SU-DHL-6 (cell line): Measurements from ENCODE around the gene RBMS2.
A peak's percentile ranks its signal among the peaks of the same experiment; 100 is the strongest.

Experiments used
- H2AFZ ChIP-seq: fragments of 200-600 bp; sonication (generic); 2 replicates; pipeline ENCODE4 v1.6.1; 2014; ENCODE audit warnings: low read depth, mild to moderate bottlenecking, moderate library complexity, mixed read lengths, antibody characterized with exemption, low read length; ENCODE audit not compliant: severe bottlenecking
- H3F3A ChIP-seq: fragments of 200-600 bp; shearing (Covaris generic); 2 replicates; pipeline ENCODE4 v1.6.0; 2016; ENCODE audit warnings: antibody characterized with exemption, mild to moderate bottlenecking; ENCODE audit not compliant: insufficient read depth
- H3K27ac ChIP-seq: fragments of 200-600 bp; sonication (generic); 2 replicates; pipeline ENCODE4 v1.5.1; 2016; ENCODE audit warnings: low read depth, mild to moderate bottlenecking, low read length, moderate library complexity, mixed read lengths
- H3K27me3 ChIP-seq: fragments of 200-600 bp; sonication (generic), shearing (Covaris generic); 2 replicates; pipeline ENCODE4 v1.6.0; 2014; ENCODE audit warnings: mild to moderate bottlenecking, low read length
- H3K36me3 ChIP-seq: fragments of 200-600 bp; sonication (generic); 2 replicates; pipeline ENCODE4 v1.6.1; 2014; ENCODE audit warnings: mild to moderate bottlenecking, low read length, mixed read lengths
- H3K4me2 ChIP-seq: fragments of 300-600, 200-600 bp; shearing (Covaris generic), sonication (generic); 2 replicates; pipeline ENCODE4 v1.6.0; 2014; ENCODE audit warnings: low read length, low read depth, mild to moderate bottlenecking; ENCODE audit not compliant: poor library complexity, severe bottlenecking
- H3K4me3 ChIP-seq: fragments of 200-600 bp; sonication (generic); 2 replicates; pipeline ENCODE4 v1.5.1; 2014; ENCODE audit warnings: antibody characterized with exemption, low read length, mild to moderate bottlenecking, mixed read lengths; ENCODE audit not compliant: insufficient read depth, poor library complexity, severe bottlenecking
- H3K79me2 ChIP-seq: fragments of 200-600 bp; sonication (generic); 2 replicates; pipeline ENCODE4 v1.6.1; 2014; ENCODE audit warnings: mild to moderate bottlenecking, low read length, moderate library complexity; ENCODE audit not compliant: insufficient read depth
- H3K9ac ChIP-seq: fragments of 200-600 bp; sonication (generic); 2 replicates; pipeline ENCODE4 v1.7.0; 2014; ENCODE audit warnings: mild to moderate bottlenecking, low read length
- H3K9me2 ChIP-seq: fragments of 200-600 bp; sonication (generic); replicated peaks from 2 replicates; pipeline ENCODE4 v1.6.1; 2014; ENCODE audit warnings: low read length; ENCODE audit not compliant: insufficient read depth
- H3K9me3 ChIP-seq: fragments of 200-600 bp; sonication (generic); 2 replicates; pipeline ENCODE4 v1.6.1; 2014; ENCODE audit warnings: low read length, mixed read lengths; ENCODE audit not compliant: insufficient read depth
- H4K20me1 ChIP-seq: fragments of 200-600 bp; sonication (generic); 2 replicates; pipeline ENCODE4 v1.6.1; 2014; ENCODE audit warnings: low read depth, mild to moderate bottlenecking, antibody characterized with exemption, low read length, moderate library complexity, mixed read lengths
- EZH2phosphoT487 ChIP-seq: fragments of 200-600 bp; sonication (generic), shearing (Covaris generic); conservative IDR thresholded peaks from 2 replicates; pipeline ENCODE4 v1.6.1; 2018; ENCODE audit warnings: mild to moderate bottlenecking, antibody characterized with exemption, low read length, moderate library complexity, mixed read lengths
- TF ChIP-seq, protein P1 (sequence below): fragments of 200-600 bp; sonication (generic); IDR thresholded peaks from one replicate; pipeline ENCODE4 v1.5.1; 2017; ENCODE audit warnings: antibody characterized with exemption, mild to moderate bottlenecking, low read length, moderate library complexity; ENCODE audit not compliant: insufficient read depth, poor library complexity, severe bottlenecking

Gene RBMS2

DNA sequence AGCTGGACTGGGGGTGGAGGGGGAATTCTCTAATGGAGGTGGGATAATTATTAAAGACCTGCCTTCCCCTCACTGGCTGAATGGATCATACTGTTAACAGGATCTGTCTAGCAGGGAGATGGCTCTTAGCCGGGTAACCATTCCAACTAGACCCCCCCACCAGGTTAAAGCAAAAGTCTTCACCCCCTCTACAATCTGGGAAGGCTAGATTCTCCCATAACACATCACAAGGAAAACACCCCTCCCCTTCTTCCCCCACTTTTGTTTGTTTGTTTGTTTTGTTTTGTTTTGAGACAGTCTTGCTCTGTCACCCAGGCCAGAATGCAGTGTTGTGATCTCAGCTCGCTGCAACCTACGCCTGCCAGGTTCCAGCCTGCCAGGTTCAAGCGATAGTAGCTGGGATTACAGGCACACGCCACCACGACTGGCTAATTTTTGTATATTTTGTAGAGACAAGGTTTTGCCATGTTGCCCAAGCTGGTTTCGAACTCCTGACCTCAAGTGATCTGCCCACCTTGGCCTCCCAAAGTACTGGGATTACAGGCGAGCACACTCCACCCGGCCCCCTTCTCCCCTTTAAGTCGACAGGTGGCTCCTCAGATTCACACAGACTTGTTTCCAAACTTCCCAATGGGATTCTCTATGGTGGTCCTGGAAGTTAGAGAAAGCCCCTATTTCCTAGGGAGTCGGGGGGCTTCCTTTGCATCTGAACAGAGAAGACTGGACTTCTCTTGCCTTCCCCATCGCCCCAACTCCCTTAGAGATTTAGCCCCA is 112.0 kb downstream of the RBMS2 start:
- Histone ChIP-seq H3K27me3 (no peaks in the 10 kb centered on the region), H4K20me1 (no peaks in the 10 kb centered on the region), H3K4me2 (peak overlapping the region; percentile 76), H3K9ac (peak overlapping the region; percentile 59; the same call in 1 of the 2 replicates), H2AFZ (no peak overlapping the region), H3K36me3 (peaks cover 13% of the 10 kb centered on the region), H3K79me2 (peaks cover 26% of the 10 kb centered on the region), H3K4me3 (peak overlapping the region; percentile 60), H3F3A (peaks cover 26% of the 10 kb centered on the region), H3K9me3 (no peaks in the 10 kb centered on the region), H3K9me2 (no peaks in the 10 kb centered on the region), H3K27ac (no peak overlapping the region)
- TF ChIP-seq, protein P1, sequence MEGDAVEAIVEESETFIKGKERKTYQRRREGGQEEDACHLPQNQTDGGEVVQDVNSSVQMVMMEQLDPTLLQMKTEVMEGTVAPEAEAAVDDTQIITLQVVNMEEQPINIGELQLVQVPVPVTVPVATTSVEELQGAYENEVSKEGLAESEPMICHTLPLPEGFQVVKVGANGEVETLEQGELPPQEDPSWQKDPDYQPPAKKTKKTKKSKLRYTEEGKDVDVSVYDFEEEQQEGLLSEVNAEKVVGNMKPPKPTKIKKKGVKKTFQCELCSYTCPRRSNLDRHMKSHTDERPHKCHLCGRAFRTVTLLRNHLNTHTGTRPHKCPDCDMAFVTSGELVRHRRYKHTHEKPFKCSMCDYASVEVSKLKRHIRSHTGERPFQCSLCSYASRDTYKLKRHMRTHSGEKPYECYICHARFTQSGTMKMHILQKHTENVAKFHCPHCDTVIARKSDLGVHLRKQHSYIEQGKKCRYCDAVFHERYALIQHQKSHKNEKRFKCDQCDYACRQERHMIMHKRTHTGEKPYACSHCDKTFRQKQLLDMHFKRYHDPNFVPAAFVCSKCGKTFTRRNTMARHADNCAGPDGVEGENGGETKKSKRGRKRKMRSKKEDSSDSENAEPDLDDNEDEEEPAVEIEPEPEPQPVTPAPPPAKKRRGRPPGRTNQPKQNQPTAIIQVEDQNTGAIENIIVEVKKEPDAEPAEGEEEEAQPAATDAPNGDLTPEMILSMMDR: no peak
- TF ChIP-seq EZH2phosphoT487: no peak

DNA sequence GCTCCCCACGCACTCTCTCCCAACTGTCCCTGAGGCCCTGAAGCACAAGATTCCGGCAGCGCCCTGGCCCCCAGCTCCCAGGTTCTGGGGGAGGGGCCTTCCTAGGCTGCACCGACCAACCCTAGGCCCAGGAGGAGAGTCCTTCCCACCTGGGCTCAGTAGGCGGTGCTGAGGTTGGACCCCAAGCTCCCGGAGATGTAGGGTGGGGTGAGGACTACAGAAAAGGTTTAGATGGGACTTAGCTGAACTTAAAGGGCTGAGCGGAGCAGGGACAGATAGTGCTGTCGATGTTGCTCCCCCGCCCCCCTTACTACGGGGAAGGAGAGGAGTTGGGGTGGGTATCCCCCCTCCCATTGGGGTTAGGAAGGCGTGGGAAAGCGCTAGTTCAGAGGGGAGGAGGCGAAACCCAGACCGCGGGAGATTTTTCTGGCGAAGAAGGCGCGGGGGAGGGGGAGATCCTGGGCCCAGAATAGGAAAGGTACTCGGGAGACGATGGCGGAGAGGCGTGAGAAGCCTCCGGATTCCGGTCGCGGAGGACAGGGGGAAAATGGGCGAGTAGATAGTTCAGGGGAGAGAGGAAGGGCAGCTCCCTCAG is 112.7 kb downstream of the RBMS2 start:
- no peaks in the 10 kb centered on the region for H3K9me2 ChIP-seq
- no peak for TF ChIP-seq EZH2phosphoT487
- TF ChIP-seq, protein P1: no peak
- H4K20me1 ChIP-seq: no peaks in the 10 kb centered on the region
- no peaks in the 10 kb centered on the region for H3K27me3 ChIP-seq
- H3K9ac ChIP-seq: peak overlapping the region; percentile 59
- H3K79me2 ChIP-seq: peaks cover 19% of the 10 kb centered on the region
- peak overlapping the region; percentile 60 for H3K4me3 ChIP-seq
- H3K36me3 ChIP-seq: peaks cover 14% of the 10 kb centered on the region
- H3K9me3 ChIP-seq: no peaks in the 10 kb centered on the region
- peak overlapping the region; percentile 76 for H3K4me2 ChIP-seq
- H2AFZ ChIP-seq: no peak overlapping the region
- H3K27ac ChIP-seq: no peak overlapping the region
- H3F3A ChIP-seq: peaks cover 32% of the 10 kb centered on the region

DNA sequence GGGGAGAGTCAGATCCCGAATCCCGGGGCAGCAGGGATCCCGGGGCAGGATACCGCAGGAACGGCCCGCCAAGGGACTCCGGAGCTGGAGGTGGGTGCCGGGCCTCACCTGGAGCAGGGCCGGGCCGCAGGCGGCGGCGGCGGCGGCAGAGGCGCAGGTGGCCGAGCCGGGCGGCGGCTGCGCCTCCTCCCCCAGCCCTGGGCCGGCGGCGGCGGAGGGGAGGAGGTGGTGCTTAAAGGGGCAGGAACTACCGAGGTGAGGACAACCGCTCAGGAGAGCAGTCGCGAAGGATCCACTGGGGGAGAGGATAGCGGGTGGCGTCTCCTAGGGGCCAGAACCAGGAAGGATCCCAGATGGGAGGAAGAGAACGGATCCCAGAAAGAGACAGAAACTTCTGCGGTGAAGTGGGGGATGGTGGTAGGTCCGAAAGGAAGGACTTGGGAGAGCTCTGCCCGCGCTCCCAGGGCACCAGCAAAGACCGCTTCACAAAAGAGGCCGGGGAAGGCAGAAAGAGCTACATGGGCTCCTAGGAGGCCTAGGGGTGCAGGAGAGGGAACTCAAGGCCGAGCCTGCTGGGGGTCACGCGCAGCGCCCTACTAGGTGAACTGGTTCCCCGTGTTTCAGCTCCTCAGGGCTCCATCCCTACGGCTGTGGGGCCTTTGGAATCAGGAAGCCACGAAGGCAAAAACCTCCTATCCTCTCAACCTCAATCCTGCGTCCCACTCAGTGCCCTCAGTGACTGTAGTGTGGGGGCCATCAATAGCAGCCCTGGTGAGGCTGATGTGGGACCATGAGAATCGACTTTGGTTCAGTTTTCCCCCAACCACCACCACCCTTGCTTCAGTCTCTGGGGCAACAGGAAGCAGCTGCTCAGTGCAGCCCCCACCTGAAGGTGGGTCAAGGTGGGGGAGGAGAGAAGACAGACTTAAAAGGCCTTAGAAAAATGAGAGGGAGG is 113.5 kb downstream of the RBMS2 start:
- no peak for TF ChIP-seq EZH2phosphoT487
- TF ChIP-seq, protein P1: no peak

More for the DNA sequence above, 113.5 kb downstream of the RBMS2 start:
- H3K9me2 ChIP-seq: no peaks in the 10 kb centered on the region
- no peaks in the 10 kb centered on the region for H3K9me3 ChIP-seq
- peak overlapping the region; percentile 84 for H3K27ac ChIP-seq
- no peaks in the 10 kb centered on the region for H3K27me3 ChIP-seq
- no peaks in the 10 kb centered on the region for H4K20me1 ChIP-seq
- H3K4me2 ChIP-seq: peak overlapping the region; percentile 76
- peak overlapping the region; percentile 59 for H3K9ac ChIP-seq
- H2AFZ ChIP-seq: peak overlapping the region; percentile 39
- peak overlapping the region; percentile 60 for H3K4me3 ChIP-seq
- H3K36me3 ChIP-seq: peaks cover 16% of the 10 kb centered on the region
- peaks cover 12% of the 10 kb centered on the region; the same call in 1 of the 2 replicates for H3K79me2 ChIP-seq
- peaks cover 34% of the 10 kb centered on the region for H3F3A ChIP-seq
